GM21447 (cell line): ENCODE results near the gene KCNT1.

Source experiments
- ATAC-seq: cut with Tn5 transposase; IDR thresholded peaks from one replicate; pipeline ENCODE4 v1.9.1; 2021; ENCODE audit not compliant: unreplicated experiment

KCNT1 gene

DNA sequence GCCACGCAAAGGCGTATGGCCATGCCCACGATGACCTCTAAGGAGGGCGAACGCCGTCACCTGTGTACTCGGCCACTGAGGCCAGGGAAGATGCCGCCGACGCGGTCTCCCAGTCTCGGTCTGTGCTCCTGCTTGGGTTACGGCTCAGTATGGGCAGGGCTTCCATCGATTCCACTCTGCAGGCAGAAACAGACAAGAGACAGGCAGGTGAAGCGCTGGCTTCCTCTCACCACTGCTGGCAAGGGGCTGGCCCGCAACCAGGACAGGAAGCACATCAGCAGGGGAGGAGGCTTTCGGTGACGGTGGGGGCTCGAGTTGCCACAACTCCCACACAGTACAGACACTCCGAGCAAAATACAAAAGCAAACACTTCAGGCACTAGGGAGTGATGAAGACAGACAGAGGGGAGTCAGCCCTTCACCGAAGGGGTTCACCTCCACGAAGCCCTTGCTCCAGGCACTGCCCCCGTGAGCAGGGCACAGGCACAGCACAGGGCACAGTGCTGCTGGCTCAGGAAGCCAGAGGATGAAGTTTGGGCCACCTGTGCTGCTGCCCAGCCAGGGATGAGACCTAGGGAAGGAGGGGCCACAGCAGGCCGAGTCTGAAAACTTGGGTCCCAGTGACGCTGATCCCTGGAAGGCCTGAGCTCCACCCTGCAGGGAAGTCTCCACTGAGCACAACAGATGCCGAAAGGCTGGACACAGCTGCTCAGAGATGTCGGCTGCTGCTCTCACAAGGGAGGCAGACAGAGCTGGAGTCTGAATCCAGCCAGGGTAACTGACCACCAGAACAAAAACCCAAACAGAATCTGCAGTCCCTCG, 114.1 kb downstream of the KCNT1 start:
- ATAC-seq, result no peak

DNA sequence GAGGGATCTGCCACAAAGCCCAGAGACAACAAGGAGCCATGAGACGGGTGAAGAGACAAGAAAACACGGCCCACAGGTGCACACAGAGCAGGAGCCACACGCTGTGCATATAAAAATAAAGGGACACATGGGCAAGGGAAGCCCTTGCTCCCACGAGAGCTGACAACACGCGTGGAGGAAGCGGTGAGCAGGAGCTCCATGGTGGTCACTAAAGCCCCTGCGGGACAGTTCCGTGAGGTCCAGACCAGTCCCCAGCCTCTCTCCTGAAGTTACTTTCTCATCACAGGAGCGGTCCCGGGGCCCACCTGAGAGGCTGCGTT, 114.6 kb downstream of the KCNT1 start:
- no peak for ATAC-seq

DNA sequence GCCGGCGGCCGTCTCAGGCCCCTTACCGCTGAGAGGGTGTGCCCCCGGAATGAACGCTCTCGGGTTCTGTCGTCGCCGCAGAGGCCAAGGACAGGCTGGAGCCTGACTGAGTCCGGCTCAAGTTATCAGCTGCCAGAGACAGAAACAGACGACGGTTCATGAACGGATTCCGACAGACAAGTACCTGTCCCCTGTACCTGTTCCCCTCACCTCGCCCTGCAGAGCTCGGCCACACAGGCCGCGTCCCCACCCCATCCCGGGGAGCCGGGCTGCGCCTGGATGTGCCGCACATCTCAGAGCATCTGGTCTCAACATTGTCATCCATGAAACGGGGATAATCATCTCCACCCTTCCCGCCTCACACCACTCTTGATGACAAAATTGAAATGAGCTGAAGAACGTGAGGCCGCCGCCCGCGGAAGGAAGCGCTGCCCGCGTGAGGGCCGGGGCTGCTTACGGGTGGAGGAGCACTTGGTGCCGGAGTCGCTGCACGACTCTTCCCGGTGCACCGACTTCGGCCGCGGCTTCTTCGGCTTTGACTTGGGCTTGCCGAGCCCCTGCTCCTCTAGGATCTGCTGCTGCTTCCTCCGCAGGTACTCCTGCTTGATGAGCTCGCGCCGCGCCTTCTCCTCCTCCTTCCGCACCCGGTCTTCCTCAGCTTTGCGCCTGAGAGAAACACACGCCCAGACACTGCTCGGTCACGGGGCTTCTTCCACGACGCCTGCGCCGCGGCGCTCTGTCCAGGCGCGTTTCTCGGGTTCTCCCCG, 116.1 kb downstream of the KCNT1 start:
- ATAC-seq, result no peak

DNA sequence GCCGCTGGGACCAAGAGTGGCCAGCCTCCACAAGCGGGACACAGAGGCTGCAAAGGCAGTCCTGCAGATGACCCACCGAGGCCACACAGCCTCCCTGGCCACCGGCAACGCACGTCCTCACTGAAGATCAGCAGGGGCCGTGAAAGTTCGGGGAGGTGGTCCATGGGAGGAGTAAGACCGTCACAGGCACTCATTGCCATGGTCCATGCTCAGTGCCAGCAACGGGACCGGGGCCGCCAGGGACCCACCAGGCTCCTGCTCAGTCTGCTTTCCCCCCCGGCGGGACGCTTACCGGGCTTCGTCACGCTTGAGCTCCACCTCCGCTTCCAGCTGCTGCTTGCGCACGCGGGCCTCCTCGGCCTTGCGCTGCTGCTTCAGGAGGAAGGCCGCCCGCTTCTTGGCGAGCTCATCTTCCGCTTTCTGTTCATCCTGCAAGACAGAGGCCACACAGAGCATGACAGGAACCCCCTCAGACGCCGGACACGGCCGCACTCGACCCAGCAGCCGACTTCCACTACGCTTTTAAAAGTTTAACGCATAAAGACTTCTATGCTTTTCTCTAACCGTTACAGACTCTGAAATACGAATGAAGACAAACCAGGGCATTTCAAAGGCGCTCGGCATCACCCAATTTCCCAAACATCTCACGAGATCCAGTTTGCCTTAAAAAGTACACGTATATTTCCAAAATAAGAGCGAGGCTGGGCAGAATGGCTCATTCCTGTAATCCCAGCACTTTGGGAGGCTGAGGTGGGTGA, 116.9 kb downstream of the KCNT1 start:
- ATAC-seq, result no peak

DNA sequence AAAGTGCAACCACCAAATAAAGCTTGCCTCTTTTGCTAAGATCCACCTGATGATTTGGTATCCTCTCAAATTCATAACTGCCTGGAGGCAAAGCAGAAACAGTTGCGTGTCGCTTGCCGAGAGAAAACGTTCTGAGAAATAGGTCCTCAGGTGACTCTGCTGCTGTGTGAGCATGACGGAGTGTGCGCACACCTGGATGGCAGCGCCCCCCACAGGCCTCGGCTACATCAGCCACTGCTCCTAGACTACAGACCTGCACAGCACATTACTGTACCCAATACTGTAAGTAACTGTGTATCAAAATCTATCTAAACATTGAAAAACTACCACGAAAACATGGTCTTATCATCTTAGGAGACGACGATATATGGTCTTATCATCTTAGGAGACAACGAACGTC, 117.9 kb downstream of the KCNT1 start:
- ATAC-seq, result no peak

DNA sequence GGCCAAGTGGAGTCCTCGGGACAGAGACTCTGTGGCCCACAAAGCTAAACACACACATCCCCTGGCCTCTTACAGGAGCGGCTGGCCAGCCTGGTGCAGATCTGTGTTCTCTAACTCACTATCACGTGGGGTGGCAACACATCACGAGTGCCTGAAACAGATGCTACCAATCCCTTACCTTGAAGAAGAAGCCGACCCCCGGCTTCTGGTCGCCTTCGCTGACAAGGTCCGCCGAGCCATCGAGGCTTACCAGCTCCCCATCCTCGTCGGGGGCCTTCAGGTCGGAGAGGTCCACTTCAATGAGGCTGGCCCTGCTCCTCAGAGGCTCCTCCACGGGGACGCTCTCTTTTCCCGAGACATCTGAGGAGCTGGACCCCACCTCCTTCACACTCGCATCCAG, 118.7 kb downstream of the KCNT1 start:
- ATAC-seq, result no peak

DNA sequence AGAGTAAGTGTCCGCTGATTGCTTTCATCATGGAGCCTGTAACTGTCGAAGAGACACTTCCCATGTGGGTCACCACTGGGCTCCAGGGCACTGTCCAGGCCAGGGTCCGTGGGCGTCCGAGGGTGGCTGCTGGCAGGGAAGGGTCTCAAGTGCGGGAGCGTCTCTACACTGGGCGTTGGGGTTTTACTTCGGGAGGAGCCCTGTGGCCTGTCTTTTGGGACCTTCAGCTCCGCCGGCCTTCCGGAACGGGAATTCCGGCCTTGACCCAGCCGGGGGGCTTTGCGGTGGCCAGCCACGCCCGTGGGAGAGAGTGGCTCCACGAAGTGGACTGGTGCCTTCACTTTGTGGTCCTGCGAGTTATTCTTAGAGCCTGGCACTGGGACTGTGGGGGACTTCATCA, 119.1 kb downstream of the KCNT1 start:
- ATAC-seq, result no peak

DNA sequence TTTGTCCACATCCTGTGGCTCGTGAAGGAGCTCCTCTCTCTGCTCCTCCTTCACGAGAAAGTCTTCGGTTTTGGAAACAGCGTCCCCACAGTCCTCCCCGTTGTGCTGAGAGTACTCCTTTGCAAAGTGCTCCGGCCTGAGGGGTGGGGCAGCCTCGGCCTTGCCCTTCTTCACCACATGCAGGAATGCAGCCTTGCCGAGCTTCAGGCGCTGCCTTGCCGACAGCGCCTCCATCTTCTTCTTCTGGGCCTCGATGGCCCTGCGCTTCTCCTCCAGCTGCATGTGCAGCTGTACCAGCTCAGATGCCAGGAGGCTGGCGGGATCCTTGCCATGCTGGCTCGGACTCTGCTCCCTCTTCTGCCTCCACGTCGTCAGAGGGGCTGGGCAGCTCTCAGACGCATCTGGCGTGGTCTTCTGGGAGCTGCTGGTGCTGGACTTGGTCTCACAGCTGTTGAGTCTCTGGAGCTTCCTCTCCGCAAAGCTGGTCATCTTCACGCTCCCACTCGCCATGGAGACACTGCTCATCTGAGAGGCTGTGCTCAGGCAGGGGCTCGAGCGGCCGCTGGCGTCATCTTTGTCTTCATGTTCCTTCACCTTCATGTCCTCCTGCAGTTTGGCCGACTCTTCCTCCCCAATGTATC, 119.9 kb downstream of the KCNT1 start:
- no peak for ATAC-seq

DNA sequence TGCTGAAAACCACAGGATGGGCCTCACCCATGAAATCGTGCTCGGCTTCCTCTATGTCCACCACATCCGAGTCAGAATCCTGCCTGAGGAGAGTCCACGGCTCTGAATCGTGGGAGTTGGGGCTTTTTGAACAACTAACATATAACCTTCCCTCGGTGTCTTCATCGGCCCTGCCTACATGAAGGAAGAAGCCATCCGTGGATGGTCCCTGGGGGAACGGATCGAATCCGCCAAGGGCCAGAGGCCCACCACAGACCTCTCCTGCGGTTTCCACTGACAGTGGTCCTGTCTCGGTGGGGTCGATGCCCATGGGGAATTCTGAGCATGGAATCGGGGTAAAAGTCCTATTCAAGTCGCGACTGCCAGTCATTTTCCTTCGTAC, 120.4 kb downstream of the KCNT1 start:
- ATAC-seq, result no peak

DNA sequence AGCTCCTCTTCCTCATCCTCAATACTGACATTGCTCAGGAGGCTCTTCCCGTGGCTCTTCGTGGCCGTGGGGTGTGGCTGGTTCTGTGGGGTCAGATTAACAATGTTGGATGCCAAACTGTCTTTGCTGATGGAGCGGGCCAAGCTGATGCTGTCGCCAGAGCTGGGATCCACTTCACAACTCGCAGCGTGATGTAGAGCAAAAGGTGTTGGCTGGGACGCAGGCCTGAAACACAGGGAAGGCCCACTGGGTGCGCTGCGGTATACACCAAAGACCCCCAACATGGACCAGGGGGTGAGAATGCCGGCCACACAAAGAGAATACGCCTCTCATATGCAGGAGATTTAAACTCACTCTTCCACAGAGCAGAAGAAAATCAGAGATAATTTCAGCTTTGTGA, 121.1 kb downstream of the KCNT1 start:
- ATAC-seq, result no peak

DNA sequence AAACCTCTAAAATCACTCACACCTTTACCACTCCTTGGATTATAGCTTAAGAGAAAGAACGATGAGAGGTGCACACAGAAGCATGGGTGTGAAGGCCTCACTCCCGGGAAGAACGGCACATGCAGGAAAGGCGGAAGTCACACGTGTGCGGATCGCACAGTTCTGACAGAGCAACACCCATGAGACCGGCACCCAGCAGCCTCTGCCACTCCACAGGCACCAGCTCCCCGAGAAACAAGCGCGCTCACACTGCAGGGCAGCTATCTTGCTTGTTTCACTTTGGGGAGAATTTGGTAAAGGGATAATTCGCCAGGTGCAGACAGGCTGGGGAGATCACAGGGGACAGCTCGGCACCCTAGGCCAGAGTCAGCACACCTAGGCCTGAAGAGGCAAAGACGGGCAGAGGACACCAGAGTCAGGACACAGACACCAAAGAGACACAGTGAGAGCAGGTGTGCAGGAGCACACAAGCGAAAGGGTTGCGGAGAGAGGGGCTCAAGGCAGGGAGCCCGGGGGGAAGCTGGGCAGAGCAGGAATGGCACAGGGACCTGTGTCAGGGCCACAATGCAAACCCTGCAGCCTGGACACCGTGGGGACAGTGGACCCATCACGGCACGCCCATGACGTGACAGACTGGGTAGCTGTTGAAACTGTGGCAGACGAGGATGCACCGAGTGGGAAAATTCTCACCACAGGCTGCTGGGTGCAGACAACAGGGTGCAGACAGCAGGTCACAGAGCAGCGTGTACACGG, 123.6 kb downstream of the KCNT1 start:
- ATAC-seq, result no peak

DNA sequence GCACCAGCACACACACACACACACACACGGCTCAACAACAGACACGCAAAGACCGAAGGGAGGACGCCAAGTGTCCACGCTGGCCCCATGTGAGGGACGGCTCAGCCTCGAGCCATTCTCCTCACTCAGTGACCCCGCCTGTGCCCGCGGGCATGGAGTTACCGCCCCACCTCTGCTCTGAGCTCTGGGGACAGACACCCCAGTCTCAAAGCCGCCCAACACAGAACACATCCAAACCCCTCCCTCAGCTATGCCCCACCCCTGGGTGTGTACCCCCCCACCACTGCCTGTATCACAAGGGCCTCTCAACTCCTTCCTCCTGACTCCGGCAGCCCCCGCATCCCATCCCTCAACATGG, 124.2 kb downstream of the KCNT1 start:
- ATAC-seq, result no peak

DNA sequence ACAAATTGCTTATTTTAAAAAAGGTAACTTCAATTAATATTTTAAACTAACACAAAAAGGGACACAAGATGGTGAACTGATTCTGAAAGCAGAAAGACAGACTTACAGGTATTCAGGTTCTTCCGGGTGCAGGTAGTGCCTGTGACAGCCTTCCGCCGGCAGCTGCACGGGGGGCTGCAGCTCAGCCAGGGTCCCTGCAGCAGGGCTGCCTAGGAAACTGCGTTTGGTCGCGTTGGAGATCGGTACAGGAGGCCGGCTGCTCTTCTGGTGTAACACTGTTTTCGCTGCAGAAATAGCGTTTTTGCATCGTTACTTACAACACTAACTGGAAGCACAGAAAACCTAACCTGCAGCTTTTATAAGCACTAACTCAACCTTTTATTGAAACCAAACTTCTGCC, 125.3 kb downstream of the KCNT1 start:
- ATAC-seq, result no peak

DNA sequence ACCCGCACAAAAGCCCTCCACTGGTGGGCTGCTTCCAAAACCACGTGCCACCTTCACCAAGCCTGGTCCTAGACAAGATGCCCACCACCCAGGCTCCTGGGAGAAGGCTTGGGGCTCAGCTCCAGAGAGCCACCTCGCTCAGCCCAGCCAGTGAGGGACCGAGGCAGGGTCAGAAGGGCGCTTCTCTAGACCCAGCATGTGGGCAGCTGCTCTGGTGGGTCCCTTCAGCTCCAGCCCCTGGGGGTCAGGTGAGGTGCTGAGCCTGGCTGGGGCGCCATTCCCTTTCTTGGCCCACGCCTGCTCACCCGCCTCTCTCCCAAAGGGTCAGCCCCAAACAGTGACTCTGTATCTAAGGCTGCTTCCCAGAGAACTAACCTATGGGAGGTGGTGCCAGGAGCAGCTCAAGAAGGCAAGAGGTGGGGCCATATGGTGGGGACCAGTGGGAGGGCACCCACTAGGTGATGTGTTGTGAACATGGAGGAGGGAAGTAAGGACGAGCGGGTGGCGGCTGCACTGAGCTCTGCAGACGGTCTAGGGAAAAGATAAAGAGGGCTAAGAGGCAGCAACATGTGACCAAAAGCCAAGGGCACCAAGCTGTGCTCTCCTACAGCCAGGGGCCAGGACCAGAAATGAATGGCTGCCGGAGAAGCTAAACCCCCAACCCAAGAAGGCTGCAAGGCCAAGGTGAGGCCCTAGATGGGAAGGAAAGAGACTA, 126.0 kb downstream of the KCNT1 start:
- no peak for ATAC-seq

DNA sequence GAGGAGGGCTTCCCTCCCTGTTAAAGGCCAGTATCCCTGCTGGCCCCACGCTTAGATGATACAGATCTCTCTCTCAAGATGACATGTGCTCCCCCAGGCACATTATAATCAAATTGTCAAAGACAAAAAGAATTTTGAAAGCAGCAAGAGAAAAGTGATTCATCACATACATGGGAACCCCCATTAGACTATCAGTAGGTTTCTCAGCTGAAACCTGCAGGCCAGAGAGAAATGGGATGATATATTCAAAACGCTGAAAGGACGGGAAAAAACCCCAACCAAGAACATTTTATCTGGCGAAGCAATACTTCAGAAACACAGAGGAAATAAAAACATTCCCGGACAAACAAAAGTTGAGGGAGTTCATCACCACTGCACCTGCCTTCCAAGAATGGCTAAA, 126.7 kb downstream of the KCNT1 start:
- ATAC-seq, result no peak

DNA sequence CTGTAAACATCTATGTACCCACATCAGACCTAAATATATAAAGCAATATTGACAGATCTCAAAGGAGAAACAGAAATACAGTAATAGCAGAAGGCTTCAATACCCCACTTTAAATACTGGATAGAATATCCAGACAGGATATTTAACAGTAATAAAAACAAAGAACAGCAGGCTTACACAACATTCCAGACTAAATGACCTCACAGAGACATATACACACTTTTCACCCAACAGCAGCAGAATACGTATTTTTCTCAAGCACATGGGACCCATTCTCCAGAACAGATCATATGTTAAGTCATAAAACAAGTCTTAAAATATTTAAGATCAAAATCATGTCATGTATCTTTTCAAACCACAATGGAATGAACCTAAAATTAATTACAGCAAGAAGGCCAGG, 128.5 kb downstream of the KCNT1 start:
- no peak for ATAC-seq

DNA sequence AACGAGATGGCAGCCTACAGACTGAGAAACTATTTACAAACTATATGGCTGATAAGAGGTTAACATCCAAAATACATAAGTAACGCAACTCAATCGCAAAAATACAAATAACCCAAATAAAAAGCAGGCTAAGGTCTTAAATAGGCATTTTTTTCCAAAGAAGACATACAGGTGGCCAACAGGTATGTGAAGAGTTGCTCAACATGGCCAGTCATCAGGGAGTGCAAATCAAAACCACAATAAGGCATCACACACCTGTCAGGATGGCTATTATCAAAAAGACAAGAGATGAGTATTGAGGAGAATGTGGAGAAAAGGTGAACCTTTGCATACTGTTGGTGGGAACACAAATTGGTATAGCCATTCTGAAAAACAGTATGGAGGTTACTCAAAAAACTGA, 131.9 kb downstream of the KCNT1 start:
- ATAC-seq, result no peak

DNA sequence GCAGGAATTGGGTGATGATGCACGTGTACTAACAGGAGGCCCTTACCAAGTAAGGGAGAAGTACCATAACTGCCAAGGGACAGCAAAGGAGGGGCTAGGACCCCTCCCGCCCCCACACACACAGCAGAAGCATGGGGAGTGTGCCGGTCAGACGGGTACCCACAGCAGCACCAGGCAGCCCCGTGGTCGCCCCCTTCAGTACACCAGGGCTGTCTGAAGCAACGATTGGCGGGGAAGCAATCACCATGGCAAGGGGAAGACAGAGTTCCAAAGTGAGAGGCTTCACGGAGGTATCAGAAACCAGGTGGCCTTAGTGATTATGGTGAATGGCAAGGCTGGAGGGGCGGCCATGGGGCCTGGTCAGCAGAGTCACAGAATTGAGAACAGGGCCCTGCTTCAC, 133.1 kb downstream of the KCNT1 start:
- no peak for ATAC-seq

DNA sequence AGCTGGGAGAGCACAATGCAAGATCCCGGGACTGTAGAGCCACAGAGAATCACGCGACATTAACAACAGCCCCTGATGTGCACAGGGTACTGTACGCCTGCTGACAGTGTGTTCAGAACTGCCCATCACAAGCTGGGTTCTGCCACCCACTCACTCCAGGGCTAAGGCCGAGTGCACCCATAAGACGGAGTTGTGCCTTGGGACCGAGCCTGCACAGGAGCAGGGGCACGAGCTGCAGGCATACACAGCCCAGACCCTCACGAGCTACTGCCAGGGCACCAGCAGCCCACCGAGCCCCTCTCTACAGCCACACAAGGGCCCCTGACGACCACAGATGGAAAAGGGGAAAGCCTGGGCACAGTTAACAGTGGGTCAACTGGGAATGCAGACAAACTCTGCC, 137.5 kb downstream of the KCNT1 start:
- no peak for ATAC-seq

DNA sequence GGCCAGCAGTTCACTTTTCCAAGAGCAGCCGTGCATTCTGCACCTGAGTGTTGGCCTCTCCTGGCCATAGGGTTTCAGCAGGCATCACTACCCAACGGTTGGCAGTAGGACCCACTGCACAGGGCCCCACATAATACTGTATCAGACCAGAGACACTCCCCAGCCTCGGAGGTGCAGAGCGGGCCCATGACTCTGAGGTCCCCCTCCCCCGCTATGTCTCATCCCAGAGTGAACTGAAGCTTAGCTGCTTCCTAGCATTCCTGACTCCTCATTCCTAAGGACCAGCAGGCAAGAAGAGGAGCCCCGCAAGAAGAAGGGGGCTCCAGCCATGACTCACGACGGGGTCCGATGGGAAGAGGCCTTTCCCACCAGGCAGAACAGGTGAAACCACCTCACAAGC, 138.1 kb downstream of the KCNT1 start:
- ATAC-seq, result no peak
